ENCODE results near the gene SPEM3.

The SPEM3 gene

GRCh38 chr17:7421186-7421585 is 7.5 kb upstream of the SPEM3 start:
- no peak for DNase-seq (ENCODE audit: low read depth)

- no peak for DNase-seq (ENCODE audit: low read depth)
Measured at GRCh38 chr17:7423679-7424078, 5.0 kb upstream of the SPEM3 start.

GRCh38 chr17:7425316-7425715 is 3.3 kb upstream of the SPEM3 start, which contains the start of gene SPEM2:
SPEM2 (plus strand) TSS chr17:7425616; CDS start chr17:7425689, 73 bp downstream.
- no peak for DNase-seq (ENCODE audit: low read depth)

DNA sequence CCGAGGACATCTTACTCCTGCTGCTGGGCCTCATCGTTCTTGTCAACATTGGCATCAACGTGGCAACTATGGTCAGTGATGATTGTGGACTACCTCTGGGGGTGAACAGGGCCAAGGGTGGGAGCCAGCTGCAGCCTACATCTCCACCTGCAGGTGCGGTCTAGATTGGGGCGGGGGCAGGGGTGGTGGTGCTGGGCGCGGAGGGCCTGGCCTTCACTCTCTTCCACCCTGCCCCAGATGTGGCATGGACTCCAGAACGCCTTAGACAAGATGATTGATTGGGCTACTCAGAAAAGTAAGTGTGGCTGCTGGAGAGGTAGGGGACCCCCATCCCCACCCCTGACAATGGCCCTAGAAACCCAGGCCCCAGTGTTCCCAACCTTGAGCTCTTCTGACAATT is 2.9 kb upstream of the SPEM3 start:
- DNase-seq (ENCODE audit: low read depth): no peak

DNA sequence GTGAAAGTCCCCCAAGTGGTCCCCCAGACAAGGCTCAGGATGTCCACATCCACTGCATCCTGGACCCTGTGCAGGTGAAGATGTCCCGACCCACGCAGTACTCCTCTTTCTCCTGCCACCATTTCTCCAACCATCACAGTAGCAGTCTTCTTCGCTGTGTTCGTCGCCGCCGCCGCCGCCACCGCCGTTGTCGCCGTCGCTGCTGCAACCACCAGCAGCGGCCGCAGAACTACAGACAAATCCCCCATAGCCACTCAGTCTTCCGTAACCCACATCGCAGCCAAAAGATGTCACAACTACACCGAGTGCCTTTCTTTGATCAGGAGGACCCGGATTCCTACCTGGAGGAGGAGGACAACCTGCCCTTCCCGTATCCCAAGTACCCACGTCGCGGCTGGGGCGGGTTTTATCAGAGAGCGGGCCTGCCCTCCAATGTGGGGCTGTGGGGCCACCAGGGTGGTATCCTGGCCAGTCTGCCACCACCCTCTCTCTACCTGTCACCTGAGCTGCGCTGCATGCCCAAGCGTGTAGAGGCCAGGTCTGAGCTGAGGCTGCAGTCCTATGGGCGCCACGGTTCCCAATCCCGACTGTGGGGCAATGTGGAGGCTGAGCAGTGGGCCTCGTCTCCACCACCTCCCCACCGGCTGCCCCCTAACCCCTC is 2.3 kb upstream of the SPEM3 start:
- no peak for DNase-seq (ENCODE audit: low read depth)

- no peak for DNase-seq (ENCODE audit: low read depth)
Measured at GRCh38 chr17:7426896-7427489, 1.7 kb upstream of the SPEM3 start.

DNA sequence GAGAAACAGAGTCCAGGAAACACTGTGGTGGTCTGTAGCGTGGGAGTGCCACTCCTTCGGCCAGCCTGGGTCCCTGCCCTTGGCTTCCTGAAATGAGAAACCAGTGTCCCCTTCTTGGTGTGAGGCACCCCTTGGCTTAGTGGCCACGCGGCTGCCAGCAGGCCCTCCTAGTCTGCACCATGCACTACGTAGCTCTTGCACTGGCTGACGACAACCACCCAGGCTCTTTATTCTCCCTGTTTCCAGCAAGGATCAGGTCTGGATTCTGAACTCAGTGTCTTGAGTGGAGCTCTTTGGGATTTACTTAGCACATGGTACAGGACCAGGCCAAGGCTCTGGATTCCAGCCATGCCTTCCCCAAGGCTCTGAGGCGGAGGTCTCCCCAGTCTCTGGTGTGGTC is 1.1 kb upstream of the SPEM3 start:
- no peak for DNase-seq (ENCODE audit: low read depth)

DNA sequence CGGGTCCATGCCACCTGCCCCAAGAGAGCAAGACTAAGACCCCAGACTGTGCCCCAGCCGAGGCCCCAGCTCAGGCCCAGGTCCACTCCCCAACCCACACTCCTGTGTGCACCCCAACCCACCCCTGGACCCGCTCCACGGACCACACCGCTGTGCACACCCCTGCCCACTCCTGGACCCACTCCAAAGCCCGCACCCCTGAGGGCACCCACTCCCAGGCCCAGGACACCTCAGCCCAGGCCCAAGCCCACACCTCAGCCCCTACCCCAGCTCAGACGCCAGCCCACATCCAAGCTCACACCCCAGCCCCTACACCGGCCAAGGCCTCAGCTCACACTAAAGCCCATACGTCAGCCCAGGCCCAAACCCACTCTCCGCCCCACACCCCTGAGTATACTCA is 1.1 kb downstream of the SPEM3 start:
- DNase-seq (ENCODE audit: low read depth): no peak

DNA sequence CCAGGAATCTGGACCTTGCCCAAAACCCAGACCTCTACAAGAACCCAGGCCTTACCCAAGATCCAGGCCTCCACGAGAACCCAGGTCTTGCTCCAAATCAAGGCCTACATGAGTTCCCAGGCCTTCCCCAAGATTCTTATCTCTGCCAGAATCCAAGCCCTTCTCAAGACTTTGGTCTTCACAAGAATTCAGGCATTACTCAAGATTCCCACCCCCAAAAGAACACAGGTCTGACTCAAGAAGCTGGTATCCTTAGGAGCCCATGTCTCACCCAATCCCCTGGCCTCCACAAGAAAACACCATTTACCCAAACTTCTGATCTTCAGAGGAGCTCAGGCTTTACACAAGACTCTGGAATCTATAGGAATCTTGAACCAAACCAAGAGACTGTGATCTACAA is 2.6 kb downstream of the SPEM3 start:
- DNase-seq (ENCODE audit: low read depth): no peak

DNA sequence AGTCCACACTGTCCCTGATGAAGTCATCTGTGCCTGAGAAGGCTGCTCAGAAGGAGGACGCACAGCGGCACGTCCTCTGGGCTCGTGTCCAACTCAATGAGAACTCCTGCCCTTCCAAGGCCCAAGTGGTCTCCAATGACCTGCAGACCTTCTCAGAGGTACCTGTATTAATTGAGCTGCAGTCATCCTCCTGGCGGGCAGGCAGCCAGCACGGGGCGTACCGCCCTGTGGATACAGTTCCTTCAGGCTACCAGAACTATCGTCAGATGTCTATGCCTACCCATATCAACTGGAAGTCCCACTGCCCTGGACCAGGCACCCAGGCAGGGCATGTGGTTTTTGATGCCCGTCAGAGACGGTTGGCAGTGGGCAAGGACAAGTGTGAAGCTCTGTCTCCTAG is 3.6 kb downstream of the SPEM3 start:
- no peak for DNase-seq (ENCODE audit: low read depth)

GRCh38 chr17:7435676-7436555 is 7.3 kb downstream of the SPEM3 start:
- no peak for DNase-seq (ENCODE audit: low read depth)

DNA sequence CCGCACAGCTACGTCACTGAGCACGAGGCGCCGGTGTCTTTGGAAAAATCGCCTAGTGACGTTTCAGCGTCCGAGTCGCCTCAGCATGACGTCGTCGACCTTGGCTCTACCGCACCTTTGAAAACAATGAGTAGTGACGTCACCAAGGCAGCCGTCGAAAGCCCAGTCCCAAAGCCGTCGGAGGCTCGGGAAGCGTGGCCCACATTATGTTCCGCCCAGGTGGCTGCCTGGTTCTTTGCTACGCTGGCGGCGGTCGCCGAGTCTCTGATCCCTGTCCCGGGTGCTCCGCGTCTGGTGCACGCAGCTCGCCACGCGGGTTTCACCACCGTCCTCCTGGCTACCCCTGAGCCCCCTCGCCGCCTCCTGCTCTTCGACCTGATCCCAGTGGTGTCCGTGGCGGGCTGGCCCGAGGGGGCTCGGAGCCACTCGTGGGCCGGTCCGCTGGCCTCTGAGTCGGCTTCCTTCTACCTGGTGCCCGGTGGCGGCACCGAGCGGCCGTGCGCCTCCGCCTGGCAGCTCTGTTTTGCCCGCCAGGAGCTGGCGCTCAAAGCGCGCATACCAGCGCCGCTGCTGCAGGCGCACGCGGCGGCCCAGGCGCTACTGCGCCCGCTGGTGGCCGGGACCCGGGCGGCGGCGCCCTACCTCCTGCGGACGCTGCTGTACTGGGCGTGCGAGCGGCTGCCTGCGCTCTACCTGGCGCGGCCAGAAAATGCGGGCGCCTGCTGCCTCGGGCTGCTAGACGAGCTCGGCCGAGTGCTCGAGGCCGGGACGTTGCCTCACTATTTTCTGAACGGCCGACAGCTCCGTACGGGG is 8.1 kb downstream of the SPEM3 start:
- peak; percentile 59 for DNase-seq (ENCODE audit: low read depth)

GRCh38 chr17:7437369-7437863 is 8.8 kb downstream of the SPEM3 start:
- no peak for DNase-seq (ENCODE audit: low read depth)

DNA sequence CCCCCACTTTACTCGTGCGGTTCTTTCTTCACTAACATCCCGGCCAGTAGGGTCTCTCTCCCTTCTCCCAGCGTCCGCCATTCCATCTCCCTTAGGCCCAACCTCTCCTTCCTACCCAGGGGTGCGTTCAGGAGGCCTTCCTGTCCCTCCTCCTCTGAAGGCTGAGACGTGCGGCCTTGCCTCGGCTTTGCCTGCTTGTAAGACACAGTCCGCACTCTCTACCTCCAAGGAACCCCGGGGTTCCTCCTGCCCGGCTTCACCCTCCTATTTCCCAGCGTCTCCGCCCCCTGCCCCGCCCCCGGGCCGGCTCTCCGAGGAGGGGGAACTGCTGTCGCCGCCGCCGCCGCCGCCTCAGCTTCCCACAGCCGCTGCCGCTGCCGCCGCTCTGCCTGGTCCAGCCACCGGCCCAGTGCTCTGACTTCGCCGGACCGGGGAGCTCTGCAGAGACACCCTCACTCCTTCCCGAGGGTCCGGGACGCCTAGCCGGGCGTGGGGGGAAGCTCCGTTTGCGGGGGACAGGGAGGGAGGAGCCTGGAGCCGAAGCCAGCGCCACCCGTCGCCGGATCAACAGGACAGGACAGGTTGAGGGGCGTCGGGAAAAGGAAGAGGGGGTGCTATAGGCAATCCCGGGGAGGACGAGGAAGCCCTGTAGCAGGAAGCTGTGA is 9.4 kb downstream of the SPEM3 start:
- no peak for DNase-seq (ENCODE audit: low read depth)

- no peak for DNase-seq (ENCODE audit: low read depth)
Measured at GRCh38 chr17:7438656-7439460, 10.2 kb downstream of the SPEM3 start.

GRCh38 chr17:7439462-7440112 is 10.9 kb downstream of the SPEM3 start, which contains the start of gene FGF11:
FGF11 (plus strand) TSS chr17:7439512; CDS start chr17:7439621, 109 bp downstream.
- no peak for DNase-seq (ENCODE audit: low read depth)

- DNase-seq (ENCODE audit: low read depth): no peak
Measured at GRCh38 chr17:7440113-7440833, 11.6 kb downstream of the SPEM3 start.

DNA sequence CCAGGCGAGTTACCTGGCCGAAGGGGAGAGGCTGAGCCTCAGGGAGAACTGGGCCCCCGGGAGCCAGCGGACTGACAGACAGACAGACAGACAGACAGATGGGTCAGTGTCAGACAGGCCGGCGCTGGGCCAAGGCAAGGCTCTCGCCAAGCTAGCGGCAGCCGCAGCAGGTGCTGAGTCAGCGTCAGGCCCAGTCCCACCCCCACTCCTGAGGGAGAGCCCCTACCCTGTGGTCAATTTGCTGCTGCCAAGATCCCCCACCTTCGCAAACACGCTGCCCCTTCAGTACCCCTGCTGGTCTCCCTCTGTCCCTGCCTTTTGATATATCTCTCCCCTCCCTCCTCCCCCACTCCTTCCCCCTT is 12.2 kb downstream of the SPEM3 start:
- DNase-seq (ENCODE audit: low read depth): no peak

- no peak for DNase-seq (ENCODE audit: low read depth)
Measured at GRCh38 chr17:7441266-7441665, 12.6 kb downstream of the SPEM3 start.

Measured in stimulated activated CD8-positive, alpha-beta memory T cell treated with anti-CD3 and anti-CD28 coated beads, Interleukin-12 subunit alpha, Interleukin-12 subunit beta, amount 100 ng/mL, for 1 hour (primary cell).